Tibial nerve (tissue), 4 donors: ENCODE data around the gene RAB6B. TPM values are rescaled to one million over a fixed set of nuclear protein-coding genes. Genes with fewer than 3 reads are reported as not detected.

Source experiments
- DNase-seq, 2 donors: peaks; one replicate each; pipeline ENCODE4 v3.0.0-alpha.2; 2019; ENCODE audit warnings: low spot score in 2 of 2
- H3K27ac ChIP-seq, 4 donors: fragments of 200-600 bp; sonication (generic) in 3 of 4; one replicate each; pipeline ENCODE4 v1.5.1; 2017 to 2019; ENCODE audit warnings: mild to moderate bottlenecking in 1 of 4
- H3K27me3 ChIP-seq, 2 donors: fragments of 200-600 bp; sonication (generic) in 1 of 2; one replicate each; pipeline versions ENCODE4 v1.5.1 to v1.6.0; 2017 to 2019
- H3K36me3 ChIP-seq, 3 donors: fragments of 200-600 bp; sonication (generic); one replicate each; pipeline ENCODE4 v1.5.1; 2018 to 2019
- H3K4me1 ChIP-seq, 4 donors: fragments of 200-600 bp; sonication (generic) in 3 of 4; one replicate each; pipeline ENCODE4 v1.5.1; 2017 to 2019
- H3K4me3 ChIP-seq, 4 donors: fragments of 200-600 bp; sonication (generic) in 3 of 4; one replicate each; pipeline ENCODE4 v1.5.1; 2017 to 2019; ENCODE audit warnings: mild to moderate bottlenecking in 1 of 4, moderate library complexity in 1 of 4
- H3K9me3 ChIP-seq, 4 donors: fragments of 200-600 bp; sonication (generic) in 3 of 4; one replicate each; pipeline ENCODE4 v1.5.1; 2017 to 2019
- EP300 ChIP-seq, 2 donors: sonication (generic); formaldehyde crosslinking; IDR thresholded peaks; one replicate each; pipeline ENCODE4 v1.6.1; 2017; ENCODE audit warnings: antibody characterized with exemption in 2 of 2, mild to moderate bottlenecking in 1 of 2
- POLR2A ChIP-seq, 2 donors: fragments of 450-650 bp; IDR thresholded peaks; one replicate each; pipeline ENCODE4 v1.6.1; 2017; ENCODE audit warnings: antibody characterized with exemption in 2 of 2, mild to moderate bottlenecking in 2 of 2, moderate library complexity in 2 of 2
- WGBS, 2 donors: methylation state at CpG; one replicate each; pipeline ENCODE4 v1.1.5; 2018; 5-methylcytosine and 5-hydroxymethylcytosine counted together
- total RNA-seq, 4 donors: library from RNA; depleted of rRNA; stranded (reverse); fragments of >200 nt; gene quantifications; one replicate each; pipeline ENCODE4 v1.1.0, GENCODE V29; 2016
- TF ChIP-seq, protein P1 (sequence below), 5 experiments: fragments of 200-600 bp in 3 of 5; fragments of 450-650 bp in 2 of 5; sonication (generic) in 3 of 5; IDR thresholded peaks; one replicate each; pipeline ENCODE4 v1.5.1; 2016 to 2019; ENCODE audit warnings: antibody characterized with exemption in 5 of 5, mild to moderate bottlenecking in 3 of 5, moderate library complexity in 2 of 5

The RAB6B gene
- total RNA-seq, 4 donors from 2014 or later, result 1.4 to 3.6 (median 2.0) TPM

DNA sequence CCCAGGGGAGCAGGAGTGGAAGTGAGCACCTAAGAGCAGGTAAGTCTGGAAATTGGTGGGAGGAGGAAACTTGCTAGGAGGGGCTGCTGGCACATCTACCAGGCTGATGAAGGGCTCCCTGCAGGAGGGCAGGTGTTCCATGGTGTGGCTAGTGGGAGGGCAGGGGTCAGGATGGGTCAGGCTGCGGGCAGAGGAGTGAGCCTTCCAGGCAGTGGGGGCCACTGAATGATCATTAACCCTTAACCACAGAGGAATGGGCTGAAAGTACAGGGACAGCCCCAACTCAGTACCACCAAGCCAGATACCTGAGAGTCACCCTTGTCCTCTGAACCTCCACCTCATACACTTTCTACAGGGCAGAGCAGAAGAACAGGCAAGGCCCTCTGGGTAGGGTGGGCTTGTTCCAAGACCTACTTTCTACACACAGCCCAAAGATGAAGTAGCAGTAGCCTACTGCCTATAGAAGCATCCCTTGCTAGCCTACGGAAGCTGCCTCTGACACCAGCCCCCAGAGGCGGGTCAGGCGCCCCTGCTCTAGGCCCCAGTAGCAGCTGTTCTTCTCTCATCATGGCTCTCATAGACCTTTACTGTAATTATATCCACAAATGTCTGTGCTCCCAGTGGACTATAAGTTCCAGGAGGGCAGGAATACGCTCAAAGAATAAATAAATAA lies 4.6 kb downstream of the RAB6B start:
- no peak for TF ChIP-seq POLR2A (IDR thresholded peaks at IDR 0.05)
- TF ChIP-seq EP300 (IDR thresholded peaks at IDR 0.05), result no peak
- TF ChIP-seq, protein P1, sequence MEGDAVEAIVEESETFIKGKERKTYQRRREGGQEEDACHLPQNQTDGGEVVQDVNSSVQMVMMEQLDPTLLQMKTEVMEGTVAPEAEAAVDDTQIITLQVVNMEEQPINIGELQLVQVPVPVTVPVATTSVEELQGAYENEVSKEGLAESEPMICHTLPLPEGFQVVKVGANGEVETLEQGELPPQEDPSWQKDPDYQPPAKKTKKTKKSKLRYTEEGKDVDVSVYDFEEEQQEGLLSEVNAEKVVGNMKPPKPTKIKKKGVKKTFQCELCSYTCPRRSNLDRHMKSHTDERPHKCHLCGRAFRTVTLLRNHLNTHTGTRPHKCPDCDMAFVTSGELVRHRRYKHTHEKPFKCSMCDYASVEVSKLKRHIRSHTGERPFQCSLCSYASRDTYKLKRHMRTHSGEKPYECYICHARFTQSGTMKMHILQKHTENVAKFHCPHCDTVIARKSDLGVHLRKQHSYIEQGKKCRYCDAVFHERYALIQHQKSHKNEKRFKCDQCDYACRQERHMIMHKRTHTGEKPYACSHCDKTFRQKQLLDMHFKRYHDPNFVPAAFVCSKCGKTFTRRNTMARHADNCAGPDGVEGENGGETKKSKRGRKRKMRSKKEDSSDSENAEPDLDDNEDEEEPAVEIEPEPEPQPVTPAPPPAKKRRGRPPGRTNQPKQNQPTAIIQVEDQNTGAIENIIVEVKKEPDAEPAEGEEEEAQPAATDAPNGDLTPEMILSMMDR (IDR thresholded peaks at IDR 0.05), result no peak
- 89 to 91% methylated on average over 5 of the region's 5 CpGs for WGBS, 2 donors
- Histone ChIP-seq H3K27me3 (peaks cover 0 to 3% of the 10 kb centered on the region in 2 donors), H3K36me3 (no peaks in the 10 kb centered on the region), H3K27ac (no peak overlapping the region), H3K9me3 (no peaks in the 10 kb centered on the region), H3K4me1 (peaks cover 0 to 19% (median 4%) of the 10 kb centered on the region in 4 donors), H3K4me3 (no peak overlapping the region)
- no peak for DNase-seq

DNA sequence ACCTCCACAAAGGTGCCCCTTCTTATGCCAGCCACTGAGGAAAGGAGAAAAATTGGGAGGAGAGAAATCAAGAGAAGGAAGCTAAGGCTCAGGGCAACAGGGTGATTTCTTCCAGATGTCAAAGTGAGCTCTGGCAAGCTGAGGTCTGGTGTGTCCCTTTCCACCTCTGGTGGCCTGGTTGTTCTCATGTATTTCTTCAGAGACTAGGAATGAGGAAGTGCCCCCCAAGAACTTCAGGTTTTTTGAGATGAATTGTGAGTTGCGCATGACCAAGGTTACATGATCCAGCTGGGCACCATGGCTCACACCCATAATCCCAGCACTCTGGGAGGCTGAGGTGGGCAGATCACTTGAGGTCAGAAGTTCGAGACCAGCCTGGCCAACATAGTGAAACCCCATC lies 5.6 kb downstream of the RAB6B start:
- Histone ChIP-seq H3K9me3 (no peaks in the 10 kb centered on the region), H3K4me3 (no peak overlapping the region), H3K4me1 (peaks cover 0 to 8% (median 2%) of the 10 kb centered on the region in 4 donors), H3K27ac (no peak overlapping the region), H3K27me3 (no peaks in the 10 kb centered on the region), H3K36me3 (no peaks in the 10 kb centered on the region)
- no peak for DNase-seq
- 89 to 92% methylated on average over 2 of the region's 2 CpGs for WGBS, 2 donors
- TF ChIP-seq EP300 (IDR thresholded peaks at IDR 0.05), result no peak
- TF ChIP-seq, protein P1 (IDR thresholded peaks at IDR 0.05), result no peak
- TF ChIP-seq POLR2A (IDR thresholded peaks at IDR 0.05), result no peak

DNA sequence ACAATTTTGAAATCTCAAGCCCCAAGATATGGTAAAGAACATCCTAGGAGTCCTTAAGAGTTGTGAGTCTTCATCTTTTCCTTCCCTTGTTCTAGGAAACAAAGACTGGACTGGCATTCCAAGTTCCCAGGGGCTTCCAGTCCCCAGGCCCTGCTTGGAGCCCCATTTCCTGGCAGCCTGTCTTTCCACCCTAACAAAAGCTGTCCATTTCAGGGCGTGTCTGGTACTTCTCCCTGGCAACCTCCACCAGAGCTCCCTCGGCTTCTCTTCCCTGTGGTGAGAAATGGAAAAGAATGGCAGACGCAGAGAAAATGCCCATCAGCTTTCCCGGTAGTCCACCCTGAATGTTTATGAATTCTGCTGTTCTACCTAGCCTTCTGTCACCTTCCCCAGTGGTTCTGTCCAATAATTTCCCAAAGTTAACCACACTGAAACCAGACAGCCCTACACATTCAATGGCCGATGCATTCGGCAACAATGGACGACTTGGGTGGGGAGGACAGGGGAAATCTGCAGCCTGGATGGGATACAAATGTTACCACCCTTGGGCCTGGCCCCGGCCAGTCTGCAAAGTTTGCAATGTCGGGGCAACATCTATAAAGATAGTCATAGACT lies 6.8 kb downstream of the RAB6B start:
- 89% methylated on average over 9 of the region's 9 CpGs for WGBS, 2 donors

DNA sequence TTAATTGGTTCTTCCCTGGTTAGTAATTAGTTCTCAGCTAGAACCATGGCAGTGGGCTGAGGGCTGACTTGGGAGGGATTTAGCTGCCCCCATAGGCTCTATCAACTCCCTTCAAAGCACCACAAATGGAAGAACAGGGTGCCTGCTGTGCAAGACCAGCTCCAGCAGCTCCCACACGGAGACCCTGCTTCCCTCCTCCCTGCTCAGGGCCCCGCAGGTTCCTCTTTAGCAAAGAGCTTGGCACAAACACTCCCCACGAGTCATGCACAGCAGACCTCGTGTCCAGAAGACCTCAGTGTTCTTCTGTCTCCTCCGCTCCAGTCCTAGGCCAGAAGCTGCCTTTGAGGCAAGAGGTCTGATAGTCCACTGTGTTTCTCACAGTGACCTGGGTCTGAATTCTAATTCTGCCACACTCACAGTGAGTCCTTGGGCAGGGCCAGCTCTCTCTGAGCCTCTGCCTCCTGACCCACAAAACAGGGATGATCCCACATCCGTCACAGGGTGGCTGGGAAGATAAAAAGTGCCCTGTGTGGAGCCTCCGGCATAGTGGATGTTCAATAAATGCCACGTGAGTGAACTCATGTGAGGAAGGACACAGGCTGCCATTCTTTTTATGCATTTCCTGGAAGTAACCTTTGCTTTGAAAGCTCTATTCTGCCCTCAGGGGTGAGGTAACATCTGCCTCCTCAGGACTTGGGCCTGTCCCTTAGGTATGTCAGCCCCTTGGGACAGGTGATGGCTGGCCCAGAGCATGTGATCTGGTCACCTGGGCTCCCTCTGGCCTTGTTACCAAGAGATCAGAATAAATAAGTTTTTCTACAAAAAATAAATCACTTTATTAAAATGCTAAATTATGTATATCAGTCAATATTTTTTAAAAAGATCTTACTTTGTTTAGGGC lies 7.6 kb downstream of the RAB6B start:
- 47 to 53% methylated on average over 8 of the region's 8 CpGs for WGBS, 2 donors
- Histone ChIP-seq H3K4me3 (no peak overlapping the region), H3K36me3 (no peaks in the 10 kb centered on the region), H3K27me3 (no peaks in the 10 kb centered on the region), H3K27ac (no peak overlapping the region), H3K9me3 (no peaks in the 10 kb centered on the region), H3K4me1 (peaks cover 0 to 12% (median 2%) of the 10 kb centered on the region in 4 donors)
- TF ChIP-seq, protein P1 (IDR thresholded peaks at IDR 0.05), result no peak
- TF ChIP-seq POLR2A (IDR thresholded peaks at IDR 0.05), result no peak
- TF ChIP-seq EP300 (IDR thresholded peaks at IDR 0.05), result no peak
- no peak for DNase-seq

More for the DNA sequence above, 6.8 kb downstream of the RAB6B start:
- no peaks in the 10 kb centered on the region for H3K9me3 ChIP-seq
- H3K4me3 ChIP-seq, result no peak overlapping the region
- peaks cover 0 to 4% (median 0%) of the 10 kb centered on the region in 4 donors for H3K4me1 ChIP-seq
- H3K27ac ChIP-seq, result no peak overlapping the region
- TF ChIP-seq, protein P1 (IDR thresholded peaks at IDR 0.05), result no peak
- TF ChIP-seq EP300 (IDR thresholded peaks at IDR 0.05), result no peak
- TF ChIP-seq POLR2A (IDR thresholded peaks at IDR 0.05), result no peak
- H3K27me3 ChIP-seq, result no peaks in the 10 kb centered on the region
- no peak for DNase-seq
- no peaks in the 10 kb centered on the region for H3K36me3 ChIP-seq
